MCF 10A (cell line): ENCODE results near the gene CTU2. TPM values are rescaled to one million over a fixed set of nuclear protein-coding genes. Genes with fewer than 3 reads are reported as not detected.

Experiments
- BruUV-seq: library from RNA; stranded (reverse); fragments of 400-500 nt; replicated peaks from 2 replicates; lab custom pipeline; 2021; lab: Mats Ljungman, UMichigan
- CTCF ChIA-PET: fragments of 300-600 bp; sonication (Branson Sonifier 250); formaldehyde crosslinking; extraction: SDS; loops from one replicate; lab custom pipeline; 2021; ENCODE audit warnings: antibody characterized with exemption, inconsistent platforms; lab: Yijun Ruan, JAX
- POLR2A ChIA-PET: fragments of 300-600, 350-650 bp; sonication (Branson Sonifier 250); formaldehyde crosslinking; extraction: SDS; loops from one replicate; lab custom pipeline; 2020; ENCODE audit warnings: antibody characterized with exemption, inconsistent platforms; lab: Yijun Ruan, JAX
- DNase-seq: peaks from one replicate; pipeline ENCODE4 v3.0.0-alpha.2; 2018; ENCODE audit not compliant: unreplicated experiment
- H3K27ac Mint-ChIP-seq: one replicate; pipeline ENCODE4 v1.8.0; 2022; ENCODE audit warnings: mild to moderate bottlenecking, low read depth, mixed read lengths; ENCODE audit not compliant: unreplicated experiment
- H3K27me3 Mint-ChIP-seq: one replicate; pipeline ENCODE4 v1.8.0; 2022; ENCODE audit warnings: mixed read lengths; ENCODE audit not compliant: insufficient read depth, unreplicated experiment
- H3K36me3 Mint-ChIP-seq: one replicate; pipeline ENCODE4 v1.8.0; 2022; ENCODE audit warnings: mild to moderate bottlenecking, moderate library complexity, mixed read lengths; ENCODE audit not compliant: insufficient read depth, unreplicated experiment
- H3K4me1 Mint-ChIP-seq: one replicate; pipeline ENCODE4 v1.8.0; 2022; ENCODE audit warnings: mixed read lengths; ENCODE audit not compliant: insufficient read depth, unreplicated experiment
- H3K4me3 Mint-ChIP-seq: one replicate; pipeline ENCODE4 v1.8.0; 2022; ENCODE audit warnings: mild to moderate bottlenecking, moderate library complexity, mixed read lengths; ENCODE audit not compliant: unreplicated experiment
- H3K9me3 Mint-ChIP-seq: one replicate; pipeline ENCODE4 v1.8.0; 2022; ENCODE audit warnings: mixed read lengths; ENCODE audit not compliant: unreplicated experiment
- intact Hi-C: fragments of 100-400 bp; cut with micrococcal nuclease; formaldehyde crosslinking; loops from 2 replicates; pipeline ENCODE4 v1.14.1; 2022
- total RNA-seq: library from RNA; stranded (reverse); gene quantifications from 2 replicates; pipeline ENCODE4 v1.2.3, GENCODE V29; 2022
- TF ChIP-seq, protein P1 (sequence below): fragments of 200-600 bp; IDR thresholded peaks from one replicate; pipeline ENCODE4 v1.8.0; 2022; ENCODE audit warnings: antibody characterized with exemption, mild to moderate bottlenecking; ENCODE audit not compliant: unreplicated experiment

The CTU2 gene
- total RNA-seq, 1 experiment from 2014 or later, result 40.8 TPM

GRCh38 chr16:88744577-88745521, 38.5 kb downstream of the CTU2 start:
- TF ChIP-seq, protein P1, sequence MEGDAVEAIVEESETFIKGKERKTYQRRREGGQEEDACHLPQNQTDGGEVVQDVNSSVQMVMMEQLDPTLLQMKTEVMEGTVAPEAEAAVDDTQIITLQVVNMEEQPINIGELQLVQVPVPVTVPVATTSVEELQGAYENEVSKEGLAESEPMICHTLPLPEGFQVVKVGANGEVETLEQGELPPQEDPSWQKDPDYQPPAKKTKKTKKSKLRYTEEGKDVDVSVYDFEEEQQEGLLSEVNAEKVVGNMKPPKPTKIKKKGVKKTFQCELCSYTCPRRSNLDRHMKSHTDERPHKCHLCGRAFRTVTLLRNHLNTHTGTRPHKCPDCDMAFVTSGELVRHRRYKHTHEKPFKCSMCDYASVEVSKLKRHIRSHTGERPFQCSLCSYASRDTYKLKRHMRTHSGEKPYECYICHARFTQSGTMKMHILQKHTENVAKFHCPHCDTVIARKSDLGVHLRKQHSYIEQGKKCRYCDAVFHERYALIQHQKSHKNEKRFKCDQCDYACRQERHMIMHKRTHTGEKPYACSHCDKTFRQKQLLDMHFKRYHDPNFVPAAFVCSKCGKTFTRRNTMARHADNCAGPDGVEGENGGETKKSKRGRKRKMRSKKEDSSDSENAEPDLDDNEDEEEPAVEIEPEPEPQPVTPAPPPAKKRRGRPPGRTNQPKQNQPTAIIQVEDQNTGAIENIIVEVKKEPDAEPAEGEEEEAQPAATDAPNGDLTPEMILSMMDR, result no peak
- BruUV-seq, result no TSS peak
- H3K27ac Mint-ChIP-seq, result no peak overlapping the region
- H3K9me3 Mint-ChIP-seq, result no peaks in the 10 kb centered on the region
- no peaks in the 10 kb centered on the region for H3K4me1 Mint-ChIP-seq
- no peak overlapping the region for H3K4me3 Mint-ChIP-seq
- CTCF ChIA-PET, result interaction anchor here (0.6 to 0.9 kb wide), 4 partner anchors 23 to 1163 kb away, joined by 3 read pairs; no protein-coding TSS in a partner anchor
- H3K36me3 Mint-ChIP-seq, result peaks cover 25% of the 10 kb centered on the region
- no peaks in the 10 kb centered on the region for H3K27me3 Mint-ChIP-seq
- POLR2A ChIA-PET, result no interaction called here
- intact Hi-C loops, result no loop called here
- no peak for DNase-seq

DNA sequence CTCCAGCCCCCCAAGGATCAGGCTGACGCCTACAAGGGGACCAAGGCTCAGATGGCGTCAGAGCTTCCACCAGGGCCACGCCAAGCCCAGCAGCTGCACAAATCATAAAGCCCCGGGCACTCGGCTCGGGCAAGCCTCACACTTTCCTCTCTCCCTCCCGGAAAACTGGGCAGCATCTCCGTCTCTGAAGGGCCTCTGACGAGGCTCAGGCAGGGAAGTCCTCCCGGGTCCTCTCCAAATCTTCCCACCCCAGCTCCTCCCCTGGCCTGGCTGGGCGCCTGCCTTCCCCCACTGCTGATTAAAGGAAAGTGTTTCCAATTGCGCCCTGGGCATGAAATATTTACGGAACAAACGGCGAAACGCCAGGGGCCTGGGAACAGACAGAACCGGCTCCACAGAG, 40.2 kb downstream of the CTU2 start:
- Mint-ChIP-seq H3K9me3 (no peaks in the 10 kb centered on the region), H3K27me3 (no peaks in the 10 kb centered on the region), H3K4me1 (no peaks in the 10 kb centered on the region), H3K36me3 (peaks cover 16% of the 10 kb centered on the region), H3K4me3 (no peak overlapping the region), H3K27ac (no peak overlapping the region)
- TF ChIP-seq, protein P1, result no peak
- DNase-seq, result no peak
- intact Hi-C loops, result no loop called here
- POLR2A ChIA-PET, result no interaction called here
- TSS peak; percentile 22 for BruUV-seq
- CTCF ChIA-PET, result interaction anchor here (0.5 to 1.4 kb wide), 5 partner anchors 9 to 536 kb away, joined by 3 to 9 read pairs (median 3); partner anchors contain the start of gene PIEZO1

GRCh38 chr16:88747588-88748301, 41.4 kb downstream of the CTU2 start:
- BruUV-seq, result no TSS peak
- TF ChIP-seq, protein P1, result peak; percentile 14
- H3K27ac Mint-ChIP-seq, result peak overlapping the region; percentile 19
- peak; percentile 30 for DNase-seq
- H3K4me3 Mint-ChIP-seq, result no peak overlapping the region
- no peaks in the 10 kb centered on the region for H3K4me1 Mint-ChIP-seq
- CTCF ChIA-PET, result interaction anchor here (0.7 to 1.4 kb wide), 4 partner anchors 10 to 420 kb away, joined by 3 to 9 read pairs (median 4); no protein-coding TSS in a partner anchor
- no peaks in the 10 kb centered on the region for H3K27me3 Mint-ChIP-seq
- POLR2A ChIA-PET, result no interaction called here
- intact Hi-C loops, result no loop called here
- H3K36me3 Mint-ChIP-seq, result peaks cover 17% of the 10 kb centered on the region
- no peaks in the 10 kb centered on the region for H3K9me3 Mint-ChIP-seq

DNA sequence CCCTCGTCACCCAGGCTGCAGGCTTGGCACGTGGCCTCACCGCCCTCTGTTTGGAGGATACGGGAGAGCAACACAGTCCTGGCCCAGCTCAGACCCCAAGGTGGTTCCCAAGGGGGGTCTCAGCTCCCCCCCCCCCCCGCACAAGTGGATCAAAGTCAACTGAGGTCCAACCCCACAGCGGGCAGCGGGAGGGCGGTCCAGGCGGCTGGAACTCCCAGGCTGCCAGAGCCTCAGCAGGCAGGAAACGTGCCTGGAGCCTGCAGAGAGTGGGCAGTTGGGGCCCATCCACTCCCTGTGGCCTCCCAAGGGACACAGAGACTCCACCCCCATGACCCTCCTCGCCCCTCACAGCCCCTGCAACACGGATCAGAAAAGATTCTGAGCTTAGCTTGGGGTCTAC, 42.1 kb downstream of the CTU2 start:
- Mint-ChIP-seq H3K27me3 (no peaks in the 10 kb centered on the region), H3K4me1 (no peaks in the 10 kb centered on the region), H3K4me3 (no peak overlapping the region), H3K36me3 (peaks cover 20% of the 10 kb centered on the region), H3K9me3 (no peaks in the 10 kb centered on the region), H3K27ac (no peak overlapping the region)
- no TSS peak for BruUV-seq
- TF ChIP-seq, protein P1, result no peak
- POLR2A ChIA-PET, result no interaction called here
- CTCF ChIA-PET, result interaction anchor here (0.7 to 2.0 kb wide), 2 partner anchors 11 to 419 kb away, joined by 3 to 13 read pairs; no protein-coding TSS in a partner anchor
- intact Hi-C loops, result no loop called here
- no peak for DNase-seq
